SU-DHL-6 (cell line): Measurements from ENCODE around the gene RGS17.

Source experiments
- CTCF ChIP-seq: fragments of 200-600 bp; sonication (generic); IDR thresholded peaks from one replicate; pipeline ENCODE4 v1.5.1; 2017; ENCODE audit warnings: antibody characterized with exemption, mild to moderate bottlenecking, low read length, moderate library complexity; ENCODE audit not compliant: insufficient read depth, poor library complexity, severe bottlenecking
- EZH2phosphoT487 ChIP-seq: fragments of 200-600 bp; sonication (generic), shearing (Covaris generic); conservative IDR thresholded peaks from 2 replicates; pipeline ENCODE4 v1.6.1; 2018; ENCODE audit warnings: mild to moderate bottlenecking, antibody characterized with exemption, low read length, moderate library complexity, mixed read lengths

- no peak for TF ChIP-seq CTCF
- no peak for TF ChIP-seq EZH2phosphoT487
These were observed 54.7 kb downstream of the RGS17 start for GRCh38 chr6:153076431-153076830.
